IMR-90 (cell line): Measurements from ENCODE around the gene CACNA2D4. TPM values are rescaled to one million over a fixed set of nuclear protein-coding genes. Genes with fewer than 3 reads are reported as not detected.
"Not testable (repeated sequence)": the region's sequence is repeated elsewhere in the genome, so short reads cannot be mapped to it uniquely, and the experiment has no call there.

Experiments
- ATAC-seq: fragments of 200-7000 bp; cut with Tn5 transposase; 2 replicates; pipeline ENCODE4 v1.9.1; 2020; ENCODE audit warnings: low read depth, mild to moderate bottlenecking, moderate library complexity
- BruUV-seq: library from RNA; stranded (reverse); fragments of 400-500 nt; replicated peaks from 2 replicates; lab custom pipeline; 2021; lab: Mats Ljungman, UMichigan
- CTCF ChIA-PET: fragments of 300-600 bp; formaldehyde crosslinking; extraction: SDS; loops from one replicate; lab custom pipeline; 2021; ENCODE audit warnings: antibody characterized with exemption; lab: Yijun Ruan, JAX
- POLR2A ChIA-PET: fragments of 300-600 bp; sonication (Branson Sonifier 250); formaldehyde crosslinking; loops from one replicate; lab custom pipeline; 2022; ENCODE audit warnings: antibody characterized with exemption; ENCODE audit not compliant: unreplicated experiment; lab: Charles Lee
- DNase-seq: peaks from one replicate; pipeline ENCODE4 v3.0.0; 2013
- H2AFZ ChIP-seq: replicated peaks from 2 replicates; pipeline ENCODE3; 2013; ENCODE audit warnings: low read length, mild to moderate bottlenecking; ENCODE audit not compliant: poor library complexity
- H2AK5ac ChIP-seq: 2 replicates; pipeline ENCODE4 v1.6.1; 2013; ENCODE audit warnings: low read depth, low read length, inconsistent platforms
- H2AK9ac ChIP-seq: replicated peaks from 2 replicates; pipeline ENCODE3; 2013; ENCODE audit warnings: mild to moderate bottlenecking, low read depth, low read length, moderate library complexity; ENCODE audit not compliant: poor library complexity
- H2BK120ac ChIP-seq: 2 replicates; pipeline ENCODE4 v1.6.1; 2013; ENCODE audit warnings: low read depth, low read length, inconsistent platforms
- H2BK15ac ChIP-seq: 3 replicates; pipeline ENCODE4 v1.6.1; 2013; ENCODE audit warnings: low read depth, low read length, inconsistent platforms
- H2BK20ac ChIP-seq: 2 replicates; pipeline ENCODE4 v1.6.1; 2013; ENCODE audit warnings: low read depth, mild to moderate bottlenecking, inconsistent platforms, low read length, moderate library complexity
- H2BK5ac ChIP-seq: 2 replicates; pipeline ENCODE4 v1.6.1; 2013; ENCODE audit warnings: mild to moderate bottlenecking, low read depth, low read length, inconsistent platforms; ENCODE audit not compliant: poor library complexity, severe bottlenecking
- H3K14ac ChIP-seq: replicated peaks from 2 replicates; pipeline ENCODE4 v1.6.1; 2013; ENCODE audit warnings: low read depth, low read length, inconsistent platforms
- H3K18ac ChIP-seq: 2 replicates; pipeline ENCODE4 v1.6.1; 2013; ENCODE audit warnings: low read depth, low read length, control low read depth
- H3K23ac ChIP-seq: 2 replicates; pipeline ENCODE4 v1.6.1; 2013; ENCODE audit warnings: low read depth, low read length, inconsistent platforms
- H3K27ac ChIP-seq: 2 replicates; pipeline ENCODE4 v1.5.1; 2013; ENCODE audit warnings: mild to moderate bottlenecking, control low read depth, low read length; ENCODE audit not compliant: insufficient read depth
- H3K27me3 ChIP-seq: 2 replicates; pipeline ENCODE4 v1.6.1; 2013; ENCODE audit warnings: low read length; ENCODE audit not compliant: control insufficient read depth, insufficient read depth
- H3K36me3 ChIP-seq: 2 replicates; pipeline ENCODE4 v1.6.1; 2013; ENCODE audit warnings: low read length, mixed read lengths; ENCODE audit not compliant: control insufficient read depth, insufficient read depth
- H3K4ac ChIP-seq: 2 replicates; pipeline ENCODE4 v1.6.1; 2013; ENCODE audit warnings: low read depth, low read length, inconsistent platforms
- H3K4me1 ChIP-seq: 2 replicates; pipeline ENCODE4 v1.6.1; 2013; ENCODE audit warnings: low read length, mixed read lengths; ENCODE audit not compliant: control insufficient read depth, insufficient read depth
- H3K4me2 ChIP-seq: 2 replicates; pipeline ENCODE4 v1.6.1; 2013; ENCODE audit warnings: low read depth, mild to moderate bottlenecking, control low read depth, low read length, moderate library complexity
- H3K4me3 ChIP-seq: 2 replicates; pipeline ENCODE4 v1.5.1; 2013; ENCODE audit warnings: low read depth, mild to moderate bottlenecking, control low read depth, low read length, moderate library complexity; ENCODE audit not compliant: insufficient read depth
- H3K56ac ChIP-seq: 2 replicates; pipeline ENCODE4 v1.6.1; 2013; ENCODE audit warnings: low read length, inconsistent platforms; ENCODE audit not compliant: insufficient read depth; ENCODE audit errors: extremely low read depth
- H3K79me1 ChIP-seq, 2 experiments: 2 replicates each; pipeline ENCODE4 v1.6.1; 2013; ENCODE audit warnings: low read length in 2 of 2, inconsistent platforms in 1 of 2, low read depth in 1 of 2
- H3K9ac ChIP-seq: 2 replicates; pipeline ENCODE4 v1.6.1; 2013; ENCODE audit warnings: low read depth, low read length, control low read depth
- H3K9me1 ChIP-seq: 2 replicates; pipeline ENCODE4 v1.6.1; 2013; ENCODE audit warnings: low read length, inconsistent platforms; ENCODE audit not compliant: insufficient read depth
- H3K9me3 ChIP-seq: 2 replicates; pipeline ENCODE4 v1.6.1; 2013; ENCODE audit warnings: low read length; ENCODE audit not compliant: control insufficient read depth, insufficient read depth
- H4K20me1 ChIP-seq: 2 replicates; pipeline ENCODE4 v1.6.1; 2013; ENCODE audit warnings: low read length, inconsistent platforms; ENCODE audit not compliant: insufficient read depth
- H4K5ac ChIP-seq: 2 replicates; pipeline ENCODE4 v1.6.1; 2013; ENCODE audit warnings: mild to moderate bottlenecking, low read depth, low read length, control low read depth
- H4K8ac ChIP-seq, 2 experiments: 2 replicates each; pipeline ENCODE4 v1.6.1; 2013; ENCODE audit warnings: low read depth in 2 of 2, low read length in 2 of 2, control low read depth in 1 of 2, inconsistent platforms in 1 of 2
- H4K91ac ChIP-seq: 2 replicates; pipeline ENCODE4 v1.6.1; 2013; ENCODE audit warnings: low read depth, low read length, inconsistent platforms; ENCODE audit not compliant: insufficient read depth
- WGBS, 2 experiments: methylation state at CpG; one replicate each; pipeline versions ENCODE4 v1.1.5 to v1.1.7; 2013; ENCODE audit warnings: missing lambda C conversion rate in 2 of 2; ENCODE audit not compliant: insufficient read length in 1 of 2; ENCODE audit errors: extremely low coverage in 2 of 2; 5-methylcytosine and 5-hydroxymethylcytosine counted together
- dilution Hi-C: fragments of 300-500 bp; cut with HindIII; formaldehyde crosslinking; loops from one replicate; pipeline ENCODE4 v1.14.3; 2018; ENCODE audit warnings: low sequenced_read_pairs; ENCODE audit not compliant: unreplicated experiment
- in situ Hi-C: fragments of 300-500 bp; cut with MboI; formaldehyde crosslinking; loops from 3 replicates; pipeline ENCODE4 v1.14.3; 2019; ENCODE audit warnings: low sequenced_read_pairs, inconsistent platforms, mixed read lengths
- intact Hi-C: fragments of 100-400 bp; cut with micrococcal nuclease; formaldehyde crosslinking; loops from 2 replicates; pipeline ENCODE4 v1.10.0; 2022
- polyA plus RNA-seq, 3 experiments: library from polyadenylated mRNA; depleted of rRNA; stranded (reverse); fragments of >200 nt; gene quantifications; 2 replicates each; pipeline ENCODE4 v1.2.3, GENCODE V29; 2012; ENCODE audit warnings: low replicate concordance in 1 of 3
- total RNA-seq: library from RNA; depleted of rRNA; stranded (reverse); fragments of >200 nt; gene quantifications from 2 replicates; pipeline ENCODE4 v1.2.3, GENCODE V29; 2012

CACNA2D4 gene
- total and polyA plus RNA-seq, 2 of the 4 experiments (the other 2 are of a cell fraction), result 0.18 to 0.22 TPM

- H3K4ac ChIP-seq, BruUV-seq: not testable (repeated sequence)
- WGBS, 2 experiments, result 90% methylated on average over 2 of the region's 28 CpGs; no CpG with 5 or more reads in 1 of the 2 experiments
Measured at GRCh38 chr12:1817928-1818327, 100.5 kb downstream of the CACNA2D4 start.

More at GRCh38 chr12:1817928-1818327, 100.5 kb downstream of the CACNA2D4 start:
- H3K4me1 ChIP-seq, dilution Hi-C loops, H4K5ac ChIP-seq, H4K20me1 ChIP-seq, H3K9me3 ChIP-seq, H3K56ac ChIP-seq, intact Hi-C loops, CTCF ChIA-PET, H2BK5ac ChIP-seq, H2AK5ac ChIP-seq, H3K9ac ChIP-seq, H3K36me3 ChIP-seq, H3K27ac ChIP-seq, DNase-seq, H3K4me3 ChIP-seq, H4K91ac ChIP-seq, H2BK20ac ChIP-seq, H3K14ac ChIP-seq, H2AFZ ChIP-seq, H3K23ac ChIP-seq, H3K79me1 ChIP-seq, H4K8ac ChIP-seq, POLR2A ChIA-PET, H2AK9ac ChIP-seq, ATAC-seq, H3K9me1 ChIP-seq, H2BK15ac ChIP-seq, H3K4me2 ChIP-seq, H2BK120ac ChIP-seq, H3K18ac ChIP-seq: not testable (repeated sequence)
- in situ Hi-C loops, result loop anchor here (25.0 kb wide), 1 partner anchor 469 kb away; no protein-coding TSS in a partner anchor
- peaks cover 69% of the 10 kb centered on the region for H3K27me3 ChIP-seq
